Measurements from ENCODE around the gene MED27.

Gene MED27

DNA sequence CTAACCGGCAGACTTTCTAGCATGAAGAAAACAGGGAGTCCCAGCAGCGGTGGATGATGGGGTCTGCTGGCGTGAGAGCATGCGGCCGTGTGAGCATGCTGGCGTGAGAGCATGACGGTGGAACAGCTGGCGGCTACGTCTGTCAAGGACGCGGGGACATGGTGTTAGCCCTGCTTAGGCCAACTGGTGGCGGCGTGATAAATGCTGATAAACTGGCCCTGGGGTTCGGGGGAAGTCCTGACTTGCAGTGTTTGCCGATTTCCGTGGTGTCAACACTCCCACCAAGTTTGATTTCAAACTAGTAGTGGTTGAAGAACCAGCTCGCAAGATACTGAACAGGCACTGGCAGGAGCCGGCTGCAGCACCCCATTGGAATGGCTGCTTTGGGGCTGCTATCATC is 217.4 kb downstream of the MED27 start:
- DNase-seq (ENCODE audit: low read depth in 1 of 2, low spot score in 1 of 2), result no peak

DNA sequence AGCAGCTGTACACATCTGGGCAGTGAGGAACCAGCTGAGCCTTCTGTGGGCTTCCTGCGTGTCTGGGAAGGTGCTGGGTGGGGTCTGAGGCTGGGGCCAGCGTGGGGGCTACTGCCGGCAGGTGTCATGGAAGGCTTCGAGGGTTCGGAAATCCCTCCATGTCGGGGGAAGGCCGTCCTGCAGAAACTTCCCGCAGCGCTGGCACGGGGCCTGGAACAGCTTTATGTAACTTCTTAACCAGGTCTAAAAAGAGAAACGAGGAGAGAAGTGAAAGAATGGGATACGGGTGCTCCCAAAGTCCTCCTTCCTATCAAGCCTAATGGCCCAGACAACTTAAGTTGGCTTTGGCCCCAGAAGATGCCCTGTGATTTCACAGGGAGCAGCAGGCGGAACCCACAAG is 219.2 kb downstream of the MED27 start:
- no peak for DNase-seq (ENCODE audit: low read depth in 1 of 2, low spot score in 1 of 2)

DNA sequence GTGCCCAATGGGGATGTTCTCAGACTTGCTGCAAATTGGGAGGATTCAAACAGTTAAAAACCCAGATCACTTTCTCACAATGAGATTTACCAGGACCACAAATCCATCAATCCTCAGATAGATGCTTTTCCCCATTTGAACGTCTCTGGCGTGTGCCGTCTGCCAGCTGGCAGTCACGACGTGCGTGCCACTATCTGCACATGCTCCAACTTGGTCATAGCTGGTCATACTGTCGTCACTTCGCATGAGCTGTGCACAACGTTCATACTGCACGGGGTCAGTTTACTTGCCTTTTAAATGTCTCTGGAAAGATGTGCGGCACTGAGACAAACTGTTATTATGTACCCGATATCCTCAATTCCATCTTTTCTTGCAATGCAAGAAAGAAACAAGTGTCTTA is 221.5 kb downstream of the MED27 start:
- no peak for DNase-seq (ENCODE audit: low read depth in 1 of 2, low spot score in 1 of 2)

DNA sequence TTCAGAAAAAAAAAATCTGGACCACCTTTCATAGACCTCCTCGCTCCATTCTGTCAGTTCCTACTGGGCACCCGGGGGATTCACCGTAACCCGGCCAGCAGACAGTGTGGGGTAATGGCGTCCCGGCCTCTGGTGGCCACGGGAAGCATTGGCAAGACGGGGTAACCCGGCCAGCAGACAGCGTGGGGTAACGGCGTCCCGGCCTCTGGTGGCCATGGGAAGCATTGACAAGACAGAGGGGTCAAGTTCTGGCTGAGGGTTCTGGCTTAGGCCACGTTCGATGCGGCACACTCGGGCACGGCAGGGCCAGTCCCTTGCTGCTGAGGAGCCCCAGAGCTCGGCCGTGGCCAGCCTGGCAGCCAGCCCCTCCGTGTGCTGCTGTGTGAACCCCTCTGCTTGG is 223.6 kb downstream of the MED27 start:
- DNase-seq (ENCODE audit: low read depth in 1 of 2, low spot score in 1 of 2), result no peak

DNA sequence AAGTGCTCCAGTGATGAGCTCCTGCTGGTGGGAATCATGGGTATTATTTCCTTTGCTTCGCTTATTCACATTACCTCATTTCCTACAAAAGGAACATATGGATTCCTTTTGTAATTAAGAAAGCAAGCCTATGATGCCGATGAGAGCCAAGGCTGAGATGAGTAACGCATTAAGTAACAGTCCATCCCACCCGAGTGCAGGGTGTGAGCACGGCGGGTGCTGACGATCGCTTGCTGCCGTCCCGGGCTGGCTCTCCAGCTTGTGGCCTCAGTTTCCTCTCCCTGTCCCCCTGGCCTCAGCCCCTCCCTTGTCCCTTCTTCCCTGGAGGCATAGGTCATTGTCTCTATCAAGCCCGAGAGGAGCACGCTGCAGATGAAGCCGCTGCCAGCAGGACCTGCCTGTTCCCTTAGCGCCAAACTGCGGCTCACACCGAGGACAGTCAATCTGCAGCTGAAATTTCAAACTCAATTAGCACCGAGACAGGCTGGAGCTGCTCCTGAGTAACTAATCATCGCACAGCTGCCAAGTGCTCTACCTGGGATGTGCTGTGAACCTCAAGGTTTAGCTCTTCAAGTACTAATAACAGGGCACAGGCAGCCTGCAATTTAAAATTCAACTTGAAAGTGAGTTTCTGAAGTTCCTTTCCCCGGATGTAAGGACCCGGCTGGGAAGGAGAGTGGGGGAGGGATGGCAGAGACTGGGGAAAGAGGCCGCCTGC is 224.6 kb downstream of the MED27 start:
- no peak for DNase-seq (ENCODE audit: low read depth in 1 of 2, low spot score in 1 of 2)

DNA sequence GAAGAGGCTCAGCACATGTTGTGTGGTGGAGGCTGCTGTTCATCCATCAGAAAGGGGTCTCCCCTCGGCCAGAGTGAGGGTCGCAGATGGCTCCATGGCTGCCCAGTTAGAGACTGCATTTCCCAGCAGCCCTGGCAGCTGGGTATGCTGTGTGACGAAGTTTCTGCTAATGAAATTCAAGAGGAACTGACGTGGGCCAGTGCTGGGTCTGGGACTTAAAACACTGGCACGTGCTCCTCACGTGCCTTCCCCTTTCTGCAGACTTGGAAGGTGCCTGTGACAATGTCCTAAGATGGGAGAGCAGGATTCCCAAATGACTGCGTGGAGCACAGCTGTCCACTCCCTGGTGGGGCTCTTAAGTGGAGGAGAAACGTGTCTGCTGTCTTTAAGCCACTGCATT is 225.3 kb downstream of the MED27 start:
- DNase-seq (ENCODE audit: low read depth in 1 of 2, low spot score in 1 of 2), result no peak

DNA sequence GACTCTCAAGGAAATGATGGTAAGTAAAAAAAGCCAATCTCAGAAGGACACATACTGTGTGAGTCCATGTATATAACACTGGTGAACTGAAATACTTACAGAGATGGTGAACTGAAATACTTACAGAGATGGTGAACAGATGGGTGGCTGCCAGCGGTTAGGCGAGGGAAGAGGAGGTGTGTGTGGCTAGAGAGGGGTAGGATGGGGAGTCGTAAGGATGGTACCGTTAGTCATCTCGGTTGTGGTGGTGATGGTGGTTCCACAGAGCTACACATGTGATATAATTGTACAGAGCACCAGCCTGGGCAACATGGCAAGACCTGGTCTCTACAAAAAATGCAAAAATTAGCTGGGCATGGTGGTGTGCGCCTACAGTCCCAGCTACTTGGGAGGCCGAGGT is 226.2 kb downstream of the MED27 start:
- DNase-seq (ENCODE audit: low read depth in 1 of 2, low spot score in 1 of 2), result no peak

DNA sequence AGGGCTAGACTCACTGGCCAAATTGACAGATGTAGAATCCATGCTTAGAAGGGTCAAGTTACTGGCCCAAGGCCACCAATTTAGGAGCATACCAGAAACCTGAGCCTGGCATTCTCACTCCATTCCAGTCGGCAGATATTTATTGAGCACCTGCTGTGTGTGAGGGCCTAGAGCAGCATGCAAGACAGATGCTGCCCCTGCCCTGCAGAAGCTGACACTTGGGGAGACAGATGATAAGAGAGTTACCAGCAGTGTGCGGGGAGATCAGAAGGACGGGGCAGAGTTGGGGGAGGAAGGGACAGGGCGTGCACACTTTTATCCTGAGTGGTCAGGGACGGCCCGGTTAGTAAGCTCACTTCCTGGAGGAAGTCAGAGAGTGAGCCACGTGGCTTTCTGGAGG is 228.3 kb downstream of the MED27 start:
- DNase-seq (ENCODE audit: low read depth in 1 of 2, low spot score in 1 of 2), result no peak

DNA sequence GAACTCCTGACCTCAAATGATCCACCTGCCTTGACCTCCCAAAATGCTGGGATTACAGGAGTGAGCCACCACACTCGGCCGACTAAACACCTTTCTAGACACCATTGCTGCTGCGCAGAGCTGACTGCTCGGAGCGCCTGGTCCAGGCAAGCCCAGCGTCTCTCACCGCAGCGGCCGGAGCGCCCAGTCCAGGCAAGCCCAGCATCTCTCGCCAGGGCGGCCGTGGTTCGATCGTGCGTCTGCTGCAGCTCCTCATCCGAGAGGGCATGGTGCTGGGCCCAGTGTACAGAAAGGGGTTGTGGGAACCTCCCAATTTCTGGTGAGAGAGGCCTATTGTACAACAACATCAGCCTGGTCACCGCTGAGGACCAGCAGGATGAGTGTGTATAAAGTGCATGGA is 230.3 kb downstream of the MED27 start:
- DNase-seq (ENCODE audit: low read depth in 1 of 2, low spot score in 1 of 2), result no peak

DNA sequence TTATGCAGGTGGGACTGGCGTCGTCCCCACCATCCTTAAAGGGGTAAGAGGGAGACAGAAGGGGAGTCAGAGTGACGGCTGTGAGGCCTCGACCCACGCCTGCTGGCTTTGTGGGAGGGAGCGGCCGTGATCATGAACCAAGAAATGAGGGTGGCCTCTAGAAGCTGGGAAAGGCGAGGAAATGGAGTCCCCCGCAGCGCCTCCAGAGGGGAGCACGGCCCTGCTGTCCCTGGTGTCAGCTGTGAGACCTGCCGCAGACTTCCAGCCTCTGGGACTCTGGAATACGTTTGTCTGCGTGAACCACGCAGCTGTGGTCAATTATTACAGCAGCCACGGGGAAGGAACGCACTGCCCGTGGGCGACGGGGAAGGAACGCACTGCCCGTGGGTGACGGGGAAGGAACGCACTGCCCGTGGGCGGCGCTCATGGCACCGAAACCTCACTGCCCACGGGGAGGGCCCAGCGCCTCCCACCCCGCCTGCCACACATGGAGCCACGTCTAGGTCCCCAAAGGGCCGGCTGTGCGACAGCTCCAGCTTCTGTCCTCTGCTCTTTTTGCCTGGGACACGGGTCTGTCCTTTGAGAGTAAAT is 231.0 kb downstream of the MED27 start:
- no peak for DNase-seq (ENCODE audit: low read depth in 1 of 2, low spot score in 1 of 2)

DNA sequence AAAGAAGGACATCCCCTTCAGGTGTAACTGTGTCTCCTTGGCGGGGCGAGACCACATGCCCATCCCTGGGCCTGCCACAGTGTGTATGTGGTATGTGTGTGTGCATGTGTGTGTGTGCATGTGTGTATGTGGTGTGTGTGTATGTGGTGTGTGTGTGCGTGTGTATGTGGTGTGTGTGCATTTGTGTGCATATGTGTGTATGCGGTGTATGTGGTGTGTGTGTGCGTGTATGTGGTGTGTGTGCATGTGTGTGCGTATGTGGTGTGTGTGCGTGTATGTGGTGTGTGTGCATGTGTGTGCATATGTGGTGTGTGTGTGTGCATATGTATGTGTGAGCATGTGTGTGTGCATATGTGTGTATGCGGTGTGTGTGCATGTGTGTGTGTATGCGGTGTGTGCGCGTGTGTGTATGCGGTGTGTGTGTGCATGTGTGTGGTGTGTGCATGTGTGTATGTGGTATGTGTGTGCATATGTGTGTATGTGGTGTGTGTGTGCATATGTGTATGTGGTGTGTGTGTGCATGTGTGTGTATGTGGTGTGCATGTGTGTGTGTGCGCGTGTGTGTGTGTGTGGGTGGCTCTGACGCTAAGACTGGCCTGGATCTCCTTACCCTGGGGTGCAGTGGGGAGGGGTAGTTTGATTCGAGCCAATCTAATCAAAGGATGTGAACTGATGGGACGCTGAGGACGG is 231.9 kb downstream of the MED27 start:
- DNase-seq (ENCODE audit: low read depth in 1 of 2, low spot score in 1 of 2), result no peak

DNA sequence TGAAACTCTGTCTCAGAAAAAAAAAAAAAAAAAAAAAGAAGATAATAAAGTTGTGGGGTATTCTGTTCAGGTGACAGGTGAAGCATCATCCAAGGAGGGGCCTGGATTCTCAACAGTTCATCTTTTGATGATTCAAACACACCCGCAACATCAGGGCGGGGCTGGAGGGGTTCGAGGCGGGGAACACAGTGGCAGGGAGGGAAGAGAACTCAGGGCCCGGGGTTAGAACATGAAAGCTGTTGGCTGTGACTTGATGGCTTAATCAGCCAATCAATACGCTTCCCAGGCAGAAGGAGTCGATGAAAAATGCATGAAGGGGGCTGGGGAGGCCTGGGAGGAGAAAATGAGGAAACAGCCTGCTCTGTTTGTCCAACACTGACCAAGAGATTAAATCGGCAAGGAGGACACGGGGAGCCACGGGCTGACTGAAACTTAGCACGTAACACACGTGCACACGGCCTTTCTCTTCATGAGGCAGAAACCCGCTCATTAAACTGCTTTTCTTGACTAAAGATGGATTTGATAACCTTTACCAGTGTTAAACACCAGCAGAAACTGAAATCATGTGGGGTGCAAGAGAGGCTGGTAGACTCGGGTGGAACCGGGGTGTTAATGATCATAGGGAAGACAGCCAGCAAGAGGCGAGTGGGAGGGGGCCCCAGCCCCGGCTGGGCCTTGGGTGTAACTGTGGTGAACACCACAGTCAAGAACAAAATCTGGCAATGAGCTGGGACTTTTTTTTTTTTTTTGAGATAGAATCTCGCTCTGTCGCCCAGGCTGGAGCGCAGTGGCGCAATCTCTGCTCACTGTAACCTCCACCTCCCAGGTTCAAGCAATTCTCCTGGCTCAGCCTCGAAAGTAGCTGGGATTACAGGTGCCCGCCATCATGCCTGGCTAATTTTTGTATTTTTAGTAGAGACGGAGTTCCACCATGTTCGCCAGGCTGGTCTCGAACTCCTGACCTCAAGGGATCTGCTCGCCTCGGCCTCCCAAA is 234.1 kb downstream of the MED27 start:
- DNase-seq (ENCODE audit: low read depth in 1 of 2, low spot score in 1 of 2), result no peak

DNA sequence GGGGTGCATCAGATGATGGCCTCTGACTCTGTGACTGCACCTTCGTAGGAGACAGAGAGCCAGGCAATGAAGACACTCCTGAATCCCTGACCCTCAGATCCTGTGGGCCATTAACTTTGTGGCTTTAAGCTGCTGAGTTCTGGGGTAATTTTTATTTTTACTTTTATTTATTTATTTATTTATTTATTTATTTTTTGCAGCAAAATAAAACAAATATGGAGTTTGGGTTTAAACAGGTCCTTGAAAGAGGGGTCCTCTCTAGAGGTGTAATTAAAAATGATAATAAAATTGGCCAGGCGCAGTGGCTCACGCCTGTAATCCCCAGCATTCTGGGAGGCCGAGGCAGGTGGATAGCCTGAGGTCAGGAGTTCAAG is 234.9 kb downstream of the MED27 start:
- no peak for DNase-seq (ENCODE audit: low read depth in 1 of 2, low spot score in 1 of 2)

DNA sequence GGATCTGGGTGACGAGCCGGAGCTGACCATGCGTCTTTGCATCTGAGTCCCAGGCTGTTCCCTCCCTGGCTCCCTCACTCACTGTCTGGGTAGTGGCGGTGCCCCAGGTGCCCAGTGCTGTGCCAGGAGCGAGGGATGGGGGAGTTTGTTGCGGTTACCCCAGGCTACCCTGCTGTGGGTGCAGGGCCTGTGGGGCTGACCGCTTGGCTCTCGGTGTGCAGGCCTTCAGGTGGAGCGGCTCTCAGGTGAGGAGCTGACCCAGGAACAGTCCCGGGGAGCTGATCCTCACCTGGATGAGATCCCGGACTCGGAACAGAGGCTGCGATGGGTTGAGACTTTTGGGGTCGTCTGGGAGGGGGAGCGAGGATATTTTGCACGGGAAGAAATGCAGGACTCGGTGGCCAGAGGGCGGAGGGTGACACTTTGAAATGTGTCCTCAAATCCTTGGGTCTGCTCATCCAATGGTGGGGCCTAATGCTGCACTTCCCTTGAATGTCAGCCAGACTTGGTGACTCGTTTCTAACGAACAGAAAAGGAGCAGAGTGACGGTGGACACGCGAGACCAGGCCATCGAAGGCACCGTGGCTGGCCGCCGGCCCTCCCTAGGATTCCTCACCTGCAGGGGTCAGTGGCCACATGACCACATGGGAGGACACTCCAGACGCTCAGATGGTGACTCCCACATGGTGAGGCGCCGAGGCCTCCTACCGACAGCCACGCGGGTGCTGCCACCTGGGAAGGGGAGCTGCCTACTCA is 235.5 kb downstream of the MED27 start:
- DNase-seq (ENCODE audit: low read depth in 1 of 2, low spot score in 1 of 2), result no peak

DNA sequence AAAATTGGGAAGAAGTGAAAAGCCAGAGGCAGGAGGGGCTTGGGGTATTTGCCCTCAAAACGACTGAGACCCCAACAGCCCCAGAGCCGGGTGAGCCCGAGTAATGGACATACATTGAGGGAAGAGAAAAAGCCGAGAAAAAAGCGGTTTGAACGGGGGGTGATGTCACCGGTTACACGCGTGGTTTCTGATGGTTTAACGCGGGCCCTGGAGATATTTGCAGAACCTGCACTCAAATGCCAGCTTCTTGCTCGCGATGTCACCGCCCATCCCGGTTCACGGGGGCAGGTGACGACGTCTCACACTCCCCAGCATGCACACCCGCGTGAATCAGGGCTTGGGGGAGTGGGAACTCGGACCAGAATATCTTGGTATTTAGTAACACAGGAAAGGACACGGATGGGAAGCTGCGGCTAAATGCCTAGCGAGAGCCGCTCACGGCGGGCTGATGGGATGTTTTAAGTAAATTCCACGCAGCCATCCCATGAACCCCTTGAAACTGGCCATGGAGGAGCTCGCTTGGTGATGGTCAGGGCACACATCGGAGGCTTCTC is 237.8 kb downstream of the MED27 start:
- no peak for DNase-seq (ENCODE audit: low read depth in 1 of 2, low spot score in 1 of 2)

DNA sequence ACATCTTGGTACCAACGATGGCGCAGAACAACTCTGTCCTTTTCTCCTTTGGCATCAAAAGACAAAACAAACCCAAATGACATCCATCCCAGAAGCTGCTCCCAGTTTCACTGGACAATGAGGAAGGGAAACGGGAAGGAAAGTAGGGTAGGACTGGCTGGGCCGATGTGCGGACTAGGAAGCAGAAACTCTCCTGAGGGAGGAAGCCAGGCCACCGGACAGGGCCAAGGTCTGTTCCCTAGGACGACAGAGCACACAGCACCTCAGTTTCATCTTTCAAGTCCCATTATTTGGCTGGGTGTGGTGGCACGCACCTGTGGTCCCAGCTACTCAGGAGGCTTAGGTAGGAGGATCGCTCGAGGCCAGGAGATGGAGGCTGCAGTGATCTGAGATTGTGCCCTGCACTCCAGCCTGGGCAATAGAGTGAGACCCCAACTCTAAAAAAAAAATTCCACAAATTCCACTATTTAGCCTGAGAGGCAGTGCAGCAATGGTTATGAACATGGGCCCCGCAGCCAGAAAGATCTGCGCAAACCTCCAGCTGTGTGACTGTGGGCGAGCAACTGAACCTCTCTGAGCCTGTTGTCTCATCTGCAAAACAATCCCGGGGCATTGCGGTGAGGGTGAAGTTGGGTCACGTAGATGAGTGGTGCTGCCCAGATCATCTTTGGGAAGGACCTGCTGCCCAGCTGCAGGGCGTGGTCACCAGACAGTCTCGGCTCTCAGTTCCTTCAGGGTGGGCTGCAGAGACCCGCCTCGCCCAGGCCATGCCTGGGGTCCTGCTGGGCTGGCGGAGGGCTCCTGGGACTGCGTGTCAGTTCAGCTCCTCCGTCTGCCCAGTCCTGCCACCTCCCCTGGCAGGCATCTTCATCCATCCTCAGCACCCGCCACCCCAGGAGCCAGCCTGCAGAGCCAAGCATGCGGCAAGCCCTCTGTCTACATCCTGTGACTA is 238.6 kb downstream of the MED27 start:
- DNase-seq (ENCODE audit: low read depth in 1 of 2, low spot score in 1 of 2), result no peak

DNA sequence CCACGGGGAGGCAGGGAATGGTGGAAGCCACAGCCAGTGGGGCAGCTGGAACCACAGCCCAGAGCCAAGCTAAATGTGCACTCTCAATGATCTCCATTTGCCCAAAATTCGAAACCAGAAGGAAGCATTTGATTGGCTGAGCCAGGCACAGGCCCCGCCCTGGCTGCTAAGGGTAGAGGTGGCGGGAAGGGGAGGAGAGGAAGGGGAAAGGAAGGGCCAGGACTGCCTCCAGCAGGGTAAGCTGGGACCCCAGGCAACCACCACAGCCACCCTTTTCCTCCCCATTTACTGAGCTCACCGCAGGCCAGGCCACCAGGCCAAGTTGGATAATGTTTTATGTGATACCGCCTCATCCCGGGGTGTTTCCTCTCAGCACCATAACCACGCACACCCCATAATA is 239.4 kb downstream of the MED27 start:
- DNase-seq (ENCODE audit: low read depth in 1 of 2, low spot score in 1 of 2), result no peak

DNA sequence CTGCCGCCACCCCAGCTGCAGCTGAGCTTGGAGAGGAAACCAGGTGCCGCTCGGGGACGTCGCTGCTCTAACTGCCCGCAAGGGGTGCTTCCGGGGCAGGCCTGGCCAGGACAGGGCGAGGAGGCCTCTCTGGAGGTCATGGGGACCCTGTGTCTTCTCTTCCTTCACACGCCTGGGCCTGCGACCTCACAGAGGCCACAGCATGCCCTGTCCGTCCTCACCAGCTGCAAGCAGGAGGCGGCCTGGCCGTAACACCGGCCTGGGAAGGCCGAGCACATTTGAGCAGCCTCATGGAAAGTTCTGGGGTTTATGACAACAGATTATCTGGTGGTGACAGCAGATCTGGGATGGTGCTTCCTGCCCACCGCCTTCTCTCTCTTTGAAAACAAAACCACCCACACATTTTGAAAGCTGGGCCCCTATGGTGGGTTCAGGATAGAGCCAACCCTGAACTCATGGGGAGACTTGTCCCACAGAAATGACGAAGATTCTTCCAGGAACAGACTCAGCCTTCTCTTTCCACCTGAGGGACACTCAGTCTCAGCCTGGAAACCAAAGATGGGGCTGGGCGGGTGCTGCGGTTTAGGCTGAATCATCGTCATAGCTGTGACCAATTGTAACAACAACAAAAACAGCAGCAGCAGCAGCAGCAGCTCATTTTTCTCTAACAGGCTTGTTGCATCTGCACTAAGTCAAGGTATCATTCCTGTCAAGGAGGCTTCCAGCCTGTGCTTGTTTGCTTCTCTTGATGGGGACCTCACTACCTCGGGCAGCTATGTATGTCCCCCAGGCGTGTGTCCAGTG is 240.2 kb downstream of the MED27 start:
- peak in 1 of 2 donors; percentile 23 for DNase-seq (ENCODE audit: low read depth in 1 of 2, low spot score in 1 of 2)

Measured in activated T-helper 1 cell treated with anti-CD3 and anti-CD28 coated beads, Interleukin-2, amount 50 U/mL, for 16 hours (primary cell).